HG03066 (cell line): ENCODE data around the gene KLHL12.
A peak's percentile ranks its signal among the peaks of the same experiment; 100 is the strongest.

Source experiments
- ATAC-seq: cut with Tn5 transposase; IDR thresholded peaks from one replicate; pipeline ENCODE4 v1.9.1; 2021; ENCODE audit warnings: low read depth; ENCODE audit not compliant: unreplicated experiment

The KLHL12 gene

GRCh38 chr1:202888531-202889360 lies 38.3 kb downstream of the KLHL12 start, which contains the start of gene RABIF:
TSS of gene RABIF (minus strand) at chr1:202889149. CDS start at chr1:202889098, 51 bp downstream.
- peak; percentile 87 for ATAC-seq

- no peak for ATAC-seq
These were observed 38.9 kb downstream of the KLHL12 start for GRCh38 chr1:202888221-202888530.

GRCh38 chr1:202880961-202881460 lies 46.0 kb downstream of the KLHL12 start:
- ATAC-seq, result no peak

DNA sequence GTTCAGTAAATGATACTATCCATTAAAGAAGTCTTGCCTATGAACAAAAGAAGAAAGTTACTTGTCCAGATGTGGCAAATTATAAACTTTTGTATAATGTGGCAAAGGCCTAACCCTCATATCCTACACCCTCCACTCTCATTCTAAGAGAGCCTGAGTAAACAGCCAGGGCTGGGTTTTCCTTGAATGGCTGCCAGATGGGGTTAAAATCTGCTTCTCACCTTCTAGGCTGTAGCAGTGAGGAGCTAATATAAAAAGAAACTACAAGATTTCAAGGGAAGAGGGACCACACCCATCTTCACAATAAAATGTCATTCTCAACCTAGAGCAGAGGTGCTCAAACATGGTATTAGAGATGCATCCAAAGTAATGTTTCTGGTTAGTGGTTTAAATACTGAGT lies 47.0 kb downstream of the KLHL12 start:
- ATAC-seq, result no peak

GRCh38 chr1:202879128-202879527 lies 47.9 kb downstream of the KLHL12 start:
- ATAC-seq, result no peak

DNA sequence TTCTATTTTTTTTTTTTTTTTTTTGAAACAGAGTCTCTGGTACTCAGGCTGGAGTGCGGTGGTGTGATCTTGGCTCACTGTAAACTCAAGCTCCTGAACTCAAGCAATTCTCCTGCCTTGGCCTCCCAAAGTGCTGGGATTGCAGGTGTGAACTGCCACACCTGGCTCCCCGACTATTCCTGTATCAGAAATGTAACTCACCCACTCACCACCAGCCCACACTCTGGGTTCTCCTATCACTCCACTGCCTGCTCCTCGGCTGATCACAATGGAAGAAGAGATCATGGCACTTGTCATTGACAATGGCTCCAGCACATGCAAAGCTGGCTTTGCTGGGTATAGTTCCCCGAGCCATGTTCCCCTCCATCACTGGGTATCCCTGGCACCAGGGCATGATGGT lies 54.0 kb downstream of the KLHL12 start:
- no peak for ATAC-seq

DNA sequence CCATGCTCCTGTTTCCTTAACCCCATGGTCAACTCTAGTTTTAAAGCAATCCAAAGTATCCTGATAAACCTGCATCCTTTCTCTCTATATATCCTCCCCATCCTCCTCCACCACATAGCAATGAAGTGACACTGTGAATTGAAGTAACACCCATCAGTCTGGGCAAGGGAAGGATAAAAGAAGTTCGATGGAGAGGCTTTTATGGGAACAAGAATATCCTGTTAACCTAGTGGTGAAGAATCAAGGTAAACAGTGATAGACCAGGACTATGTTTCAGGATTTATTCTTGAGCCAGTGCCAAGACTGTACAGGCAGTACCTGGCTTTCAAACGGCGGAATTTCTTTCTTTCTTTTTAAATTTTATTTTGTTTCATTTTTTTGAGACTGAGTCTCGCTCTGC lies 55.7 kb downstream of the KLHL12 start:
- ATAC-seq, result no peak

DNA sequence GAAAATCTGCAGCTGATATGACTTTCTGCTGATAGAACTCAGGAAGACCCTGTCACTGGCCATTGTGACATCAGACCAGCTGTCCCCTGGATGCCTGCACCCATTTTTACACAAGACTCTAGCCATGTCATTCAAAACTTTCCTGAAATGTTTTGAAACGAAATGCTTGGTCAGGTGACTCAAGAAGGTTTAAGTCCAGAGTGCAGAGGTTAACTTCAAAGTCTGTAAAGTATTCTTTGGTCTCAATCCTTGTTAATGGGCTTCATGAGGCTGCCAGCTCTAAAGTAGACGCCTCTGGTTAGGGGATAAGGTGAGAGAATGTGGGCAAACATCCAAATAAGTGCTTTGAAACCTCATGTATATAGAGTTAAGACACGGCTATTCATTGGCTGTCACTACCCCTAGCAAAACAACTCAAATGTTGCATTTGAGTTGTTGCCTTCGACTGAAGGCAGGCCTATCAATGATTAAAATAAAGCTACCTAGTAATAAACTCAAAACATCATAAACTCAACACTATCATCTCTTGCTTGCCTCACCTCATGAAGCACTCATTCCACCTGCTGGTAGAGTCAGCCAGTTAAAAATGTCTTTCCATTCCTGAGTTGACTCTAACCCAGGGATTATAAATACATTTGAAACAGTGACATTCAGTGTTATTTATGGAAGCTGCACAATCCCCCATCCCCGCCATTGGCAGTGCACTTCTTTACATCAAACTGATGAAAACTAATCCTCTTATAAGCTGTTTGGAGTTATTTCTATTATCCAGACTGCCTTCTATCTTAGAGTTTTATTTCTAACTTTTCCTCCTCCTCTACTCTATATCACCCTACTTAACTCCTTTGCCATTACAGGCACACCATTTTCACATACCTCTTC lies 64.1 kb downstream of the KLHL12 start:
- no peak for ATAC-seq

GRCh38 chr1:202861420-202862132 lies 65.5 kb downstream of the KLHL12 start:
- peak; percentile 90 for ATAC-seq

DNA sequence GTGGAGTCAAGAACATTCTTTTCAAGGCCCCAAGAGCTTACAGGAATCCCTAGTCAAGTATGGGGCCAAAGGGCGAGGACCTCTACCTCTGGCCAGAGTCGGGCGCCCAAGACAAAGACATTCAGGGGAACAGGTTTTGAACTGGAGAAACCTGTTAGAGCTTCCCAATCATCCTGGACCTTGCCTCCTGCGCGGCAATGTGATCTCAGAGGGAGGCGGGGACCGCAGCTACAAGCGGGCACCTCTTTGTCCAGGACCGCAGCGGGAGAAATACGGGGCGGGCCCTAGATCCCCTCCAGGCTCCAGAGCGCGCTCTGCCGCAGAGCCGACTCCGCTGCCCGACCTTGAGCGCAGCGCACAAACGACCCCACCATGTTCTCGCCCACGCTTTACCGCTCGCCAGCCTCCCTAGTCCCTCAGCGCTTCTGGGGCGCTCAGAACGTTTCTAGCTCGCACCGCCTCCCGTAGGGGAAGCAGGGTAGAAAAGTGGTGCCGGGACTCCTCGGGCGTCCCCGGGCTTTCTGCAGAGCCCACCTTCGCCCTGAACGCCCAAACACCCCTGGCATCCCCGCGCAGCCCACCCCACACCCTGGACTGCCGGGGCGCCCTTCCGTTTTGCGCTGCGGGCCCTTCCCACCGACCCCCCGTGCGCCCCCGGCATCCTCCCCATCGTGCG lies 66.2 kb downstream of the KLHL12 start:
- no peak for ATAC-seq

DNA sequence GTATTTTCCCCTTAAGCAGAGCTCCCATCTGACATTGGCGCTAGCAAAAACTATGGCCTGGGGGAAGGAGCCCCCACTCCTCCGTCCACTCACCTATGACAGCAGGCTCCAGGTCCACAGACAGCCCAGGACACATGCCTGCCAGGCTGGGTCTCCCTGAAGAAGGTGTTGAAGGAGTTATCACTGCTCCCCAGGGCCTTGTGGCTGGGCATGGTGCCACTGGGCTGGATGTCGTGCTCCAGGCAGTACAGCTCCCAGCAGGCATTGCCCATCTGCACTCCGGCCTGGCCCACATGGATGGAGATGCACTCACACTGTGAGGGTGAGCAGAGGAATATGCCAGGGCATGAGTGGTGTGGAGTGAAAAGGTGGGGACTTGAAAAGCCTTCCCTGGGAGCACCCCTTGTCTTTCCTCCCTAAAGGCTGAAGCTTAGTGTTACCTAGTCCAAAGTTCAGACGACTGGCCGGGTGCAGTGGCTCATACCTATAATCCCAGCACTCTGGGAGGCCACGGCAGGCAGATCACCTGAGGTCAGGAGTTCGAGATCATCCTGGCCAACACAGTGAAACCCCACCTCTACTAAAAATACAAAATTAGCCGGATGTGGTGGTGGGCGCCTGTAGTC lies 68.1 kb downstream of the KLHL12 start:
- ATAC-seq, result no peak

DNA sequence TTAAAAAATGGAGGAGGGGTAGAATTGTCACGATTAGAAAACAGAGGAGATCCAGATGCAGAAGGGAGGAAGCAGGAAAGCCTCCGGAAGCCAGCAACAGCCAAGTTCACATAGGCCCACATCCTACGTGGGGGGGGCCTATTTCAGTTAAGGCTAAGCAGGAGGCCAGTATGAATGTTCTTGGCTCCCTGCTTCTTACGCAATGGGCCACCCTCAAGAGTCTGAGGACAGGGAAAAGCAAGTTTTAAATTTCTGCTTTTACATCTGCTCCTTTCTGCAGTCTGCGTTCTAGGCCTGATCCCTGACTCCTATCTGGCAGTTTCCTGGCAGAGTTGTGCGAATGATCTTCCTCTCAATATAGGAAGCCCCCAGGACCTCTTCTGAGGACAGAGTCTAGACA lies 68.7 kb downstream of the KLHL12 start:
- ATAC-seq, result no peak

GRCh38 chr1:202857136-202857610 lies 69.9 kb downstream of the KLHL12 start:
- ATAC-seq, result no peak

DNA sequence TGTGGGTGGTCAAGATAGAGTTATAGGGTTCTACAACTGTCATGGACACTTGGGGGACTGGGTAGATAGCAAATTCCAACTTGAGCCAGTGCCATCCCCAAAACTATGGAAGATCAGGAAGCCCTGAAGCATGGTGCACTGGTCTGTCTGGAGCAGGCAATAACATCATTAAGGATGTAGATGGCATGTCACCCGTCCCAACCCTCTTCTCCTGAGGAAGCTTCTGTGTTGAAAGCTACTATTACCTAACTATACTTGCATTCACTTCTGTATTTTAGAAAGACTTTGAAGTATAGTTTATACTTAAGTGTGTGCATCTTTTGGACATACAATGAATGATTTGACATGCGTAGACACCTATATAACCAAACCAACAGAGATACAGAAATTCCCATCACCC lies 71.0 kb downstream of the KLHL12 start:
- ATAC-seq, result no peak

DNA sequence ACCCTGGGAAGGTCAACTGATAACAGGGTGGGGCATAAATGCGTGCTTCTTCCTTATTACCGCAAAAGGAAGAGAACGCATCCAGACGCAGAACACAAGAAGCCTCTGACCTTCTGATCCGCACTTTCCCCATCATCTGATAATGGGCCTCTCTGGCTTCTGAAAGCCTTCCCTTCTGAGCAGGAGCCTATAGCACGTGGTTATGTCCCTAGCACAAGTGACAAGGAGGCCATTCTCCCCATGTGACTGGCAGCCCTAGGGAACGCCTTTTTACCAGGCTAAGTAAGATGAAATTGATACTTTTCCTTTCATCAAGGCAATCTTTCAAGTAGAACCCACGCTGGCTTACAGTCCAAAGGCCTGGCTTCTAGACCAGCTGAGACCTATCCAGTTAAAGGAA lies 72.2 kb downstream of the KLHL12 start:
- ATAC-seq, result no peak

- no peak for ATAC-seq
These were observed 74.7 kb downstream of the KLHL12 start for GRCh38 chr1:202852163-202852904.

GRCh38 chr1:202850593-202851362 lies 76.3 kb downstream of the KLHL12 start:
- no peak for ATAC-seq

GRCh38 chr1:202848191-202848542 lies 78.9 kb downstream of the KLHL12 start:
- ATAC-seq, result no peak
